ENCODE measurements around the gene EXOC2.
"Not testable (repeated sequence)": the region's sequence is repeated elsewhere in the genome, so short reads cannot be mapped to it uniquely, and the experiment has no call there.

The EXOC2 gene

DNA sequence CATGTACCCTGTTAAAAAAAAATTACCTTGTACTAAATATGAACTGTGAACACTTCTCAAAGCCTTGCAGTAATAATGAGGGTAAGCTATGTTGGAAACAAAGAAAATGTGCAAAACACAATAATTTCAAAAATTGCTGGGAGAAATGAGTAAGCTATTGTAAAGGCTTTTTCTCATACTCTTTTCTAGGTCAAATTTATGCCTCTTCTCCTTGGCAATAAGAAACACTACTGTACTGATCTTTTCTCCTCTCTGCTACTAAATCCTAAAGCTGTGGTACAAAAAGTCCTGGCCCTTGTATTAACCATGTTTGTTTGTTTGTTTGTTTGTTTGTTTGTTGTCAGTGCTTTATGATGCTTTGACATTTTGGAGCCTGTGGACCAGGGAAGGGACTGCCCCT, 18.5 kb downstream of the EXOC2 start:
- no peaks in the 10 kb centered on the region for H3K36me3 ChIP-seq (ENCODE audit: insufficient read depth, low read length)
- no peak overlapping the region for H3K27ac ChIP-seq (ENCODE audit: low read depth, low read length, poor library complexity, severe bottlenecking)
- no peaks in the 10 kb centered on the region for H3K4me1 ChIP-seq (ENCODE audit: insufficient read depth, low read length, severe bottlenecking)
- H3F3A ChIP-seq (ENCODE audit: insufficient read depth, low read length): no peaks in the 10 kb centered on the region
- no peak overlapping the region for H2AFZ ChIP-seq (ENCODE audit: low read length)
- H3K9me2 ChIP-seq (ENCODE audit: low read depth, low read length): no peaks in the 10 kb centered on the region
- H3K79me2 ChIP-seq (ENCODE audit: insufficient read depth, low read length): 0 out of 2 replicates have a peak, but pooled peaks cover 6% of the 10 kb centered on the region
- H3K9me3 ChIP-seq (ENCODE audit: low read length): peaks cover 7% of the 10 kb centered on the region; the same call in 1 of the 2 replicates
- no peak overlapping the region for H3K9ac ChIP-seq (ENCODE audit: low read length)
- H3K27me3 ChIP-seq (ENCODE audit: insufficient read depth, low read length): no peaks in the 10 kb centered on the region
- H3K4me3 ChIP-seq (ENCODE audit: low read depth, low read length, poor library complexity, severe bottlenecking): no peak overlapping the region
- H4K20me1 ChIP-seq (ENCODE audit: insufficient read depth, low read length): no peaks in the 10 kb centered on the region
- no peak overlapping the region for H3K4me2 ChIP-seq (ENCODE audit: low read length)
- TF ChIP-seq EZH2 (IDR thresholded peaks at IDR 0.05; ENCODE audit: borderline replicate concordance, low read length): no peak
- TF ChIP-seq, protein P1, sequence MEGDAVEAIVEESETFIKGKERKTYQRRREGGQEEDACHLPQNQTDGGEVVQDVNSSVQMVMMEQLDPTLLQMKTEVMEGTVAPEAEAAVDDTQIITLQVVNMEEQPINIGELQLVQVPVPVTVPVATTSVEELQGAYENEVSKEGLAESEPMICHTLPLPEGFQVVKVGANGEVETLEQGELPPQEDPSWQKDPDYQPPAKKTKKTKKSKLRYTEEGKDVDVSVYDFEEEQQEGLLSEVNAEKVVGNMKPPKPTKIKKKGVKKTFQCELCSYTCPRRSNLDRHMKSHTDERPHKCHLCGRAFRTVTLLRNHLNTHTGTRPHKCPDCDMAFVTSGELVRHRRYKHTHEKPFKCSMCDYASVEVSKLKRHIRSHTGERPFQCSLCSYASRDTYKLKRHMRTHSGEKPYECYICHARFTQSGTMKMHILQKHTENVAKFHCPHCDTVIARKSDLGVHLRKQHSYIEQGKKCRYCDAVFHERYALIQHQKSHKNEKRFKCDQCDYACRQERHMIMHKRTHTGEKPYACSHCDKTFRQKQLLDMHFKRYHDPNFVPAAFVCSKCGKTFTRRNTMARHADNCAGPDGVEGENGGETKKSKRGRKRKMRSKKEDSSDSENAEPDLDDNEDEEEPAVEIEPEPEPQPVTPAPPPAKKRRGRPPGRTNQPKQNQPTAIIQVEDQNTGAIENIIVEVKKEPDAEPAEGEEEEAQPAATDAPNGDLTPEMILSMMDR (IDR thresholded peaks at IDR 0.05; ENCODE audit: low read length): no peak

DNA sequence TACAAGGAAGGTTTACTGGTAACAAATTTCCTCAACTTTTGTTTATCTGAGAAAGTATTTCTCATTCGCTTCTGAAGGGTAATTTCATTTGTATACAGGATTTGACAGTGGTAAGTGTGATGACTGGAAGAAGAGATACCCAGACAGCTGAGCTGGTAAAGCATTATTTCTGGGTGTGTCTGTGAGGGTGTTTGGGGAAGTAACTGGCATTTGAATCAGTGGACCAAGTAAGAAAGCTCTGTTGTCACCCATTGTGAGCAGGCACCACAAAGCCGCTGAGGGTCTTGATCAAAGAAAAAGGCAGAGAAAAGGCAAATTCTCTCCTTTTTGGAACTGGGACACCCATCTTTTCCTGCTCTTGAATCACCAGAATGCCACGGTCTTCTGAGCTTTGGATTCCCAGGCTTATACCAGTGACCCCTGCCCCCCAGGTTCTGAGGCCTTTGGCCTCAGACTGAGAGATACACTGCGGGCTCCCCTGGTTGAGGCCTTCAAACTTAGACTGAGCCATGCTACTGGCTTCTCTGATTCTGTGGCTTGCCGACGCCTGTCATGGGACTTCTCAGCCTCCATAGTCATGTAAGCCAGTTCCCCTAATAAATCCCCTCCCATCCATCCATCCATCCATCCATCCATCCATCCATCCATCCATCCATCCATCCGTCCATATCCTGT, 25.5 kb downstream of the EXOC2 start:
- Histone ChIP-seq H3K4me2 (ENCODE audit: low read length) (no peak overlapping the region), H4K20me1 (ENCODE audit: insufficient read depth, low read length) (no peaks in the 10 kb centered on the region), H3K4me1 (ENCODE audit: insufficient read depth, low read length, severe bottlenecking) (no peaks in the 10 kb centered on the region), H2AFZ (ENCODE audit: low read length) (no peak overlapping the region), H3F3A (ENCODE audit: insufficient read depth, low read length) (no peaks in the 10 kb centered on the region), H3K4me3 (ENCODE audit: low read depth, low read length, poor library complexity, severe bottlenecking) (no peak overlapping the region), H3K27ac (ENCODE audit: low read depth, low read length, poor library complexity, severe bottlenecking) (no peak overlapping the region), H3K9ac (ENCODE audit: low read length) (no peak overlapping the region), H3K9me3 (ENCODE audit: low read length) (peaks cover 7% of the 10 kb centered on the region; the same call in 1 of the 2 replicates), H3K36me3 (ENCODE audit: insufficient read depth, low read length) (no peaks in the 10 kb centered on the region), H3K79me2 (ENCODE audit: insufficient read depth, low read length) (no peaks in the 10 kb centered on the region), H3K9me2 (ENCODE audit: low read depth, low read length) (no peaks in the 10 kb centered on the region), H3K27me3 (ENCODE audit: insufficient read depth, low read length) (no peaks in the 10 kb centered on the region)
- TF ChIP-seq, protein P1 (IDR thresholded peaks at IDR 0.05; ENCODE audit: low read length): no peak
- TF ChIP-seq EZH2 (IDR thresholded peaks at IDR 0.05; ENCODE audit: borderline replicate concordance, low read length): no peak

DNA sequence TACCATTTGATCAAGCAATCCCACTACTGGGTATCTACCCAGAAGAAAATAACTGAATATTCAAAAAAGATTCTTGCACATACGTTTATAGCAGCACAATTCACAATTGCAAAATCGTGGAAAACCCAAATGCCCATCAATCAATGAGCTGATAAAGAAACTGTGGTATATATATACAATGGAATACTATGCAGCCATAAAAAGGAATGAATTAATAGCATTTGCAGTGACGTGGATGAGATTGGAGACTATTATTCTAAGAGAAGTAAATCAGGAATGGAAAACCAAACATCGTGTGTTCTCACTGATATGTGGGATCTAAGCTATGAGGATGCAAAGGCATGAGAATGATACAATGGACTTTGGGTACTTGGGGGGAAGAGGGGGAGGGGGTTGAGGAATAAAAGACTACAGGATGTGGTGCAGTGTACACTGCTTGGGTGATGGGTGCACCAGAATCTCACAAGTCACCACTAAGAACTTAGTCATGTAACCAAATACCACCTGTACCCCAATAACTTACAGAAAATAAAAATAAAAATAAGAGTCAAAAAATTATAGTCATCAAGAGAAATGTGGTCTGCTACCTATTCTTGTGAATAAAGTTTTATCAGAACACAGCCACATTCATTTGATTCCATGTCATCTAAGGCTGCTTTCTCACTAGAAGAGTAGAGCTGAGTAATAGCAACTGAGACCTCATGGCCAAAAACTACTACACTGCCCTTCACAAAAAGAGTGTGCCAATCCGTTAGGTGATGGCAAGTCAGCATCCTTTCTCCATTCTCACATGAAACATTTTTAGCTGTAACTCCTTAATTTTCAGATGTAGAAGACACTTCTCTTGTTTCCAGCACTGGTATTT, 27.3 kb downstream of the EXOC2 start:
- H3K9me2 ChIP-seq (ENCODE audit: low read depth, low read length): no peaks in the 10 kb centered on the region
- H3K4me3 ChIP-seq (ENCODE audit: low read depth, low read length, poor library complexity, severe bottlenecking): no peak overlapping the region
- H3K4me1 ChIP-seq (ENCODE audit: insufficient read depth, low read length, severe bottlenecking): peaks cover 1% of the 10 kb centered on the region
- H3F3A ChIP-seq (ENCODE audit: insufficient read depth, low read length): no peaks in the 10 kb centered on the region
- H2AFZ ChIP-seq (ENCODE audit: low read length): no peak overlapping the region
- H3K9me3 ChIP-seq (ENCODE audit: low read length): peaks cover 3% of the 10 kb centered on the region; the same call in 1 of the 2 replicates
- H3K9ac ChIP-seq (ENCODE audit: low read length): no peak overlapping the region
- H4K20me1 ChIP-seq (ENCODE audit: insufficient read depth, low read length): no peaks in the 10 kb centered on the region
- no peak overlapping the region for H3K4me2 ChIP-seq (ENCODE audit: low read length)
- no peak overlapping the region for H3K27ac ChIP-seq (ENCODE audit: low read depth, low read length, poor library complexity, severe bottlenecking)
- TF ChIP-seq, protein P1 (IDR thresholded peaks at IDR 0.05; ENCODE audit: low read length): no peak
- TF ChIP-seq EZH2 (IDR thresholded peaks at IDR 0.05; ENCODE audit: borderline replicate concordance, low read length): no peak
- no peaks in the 10 kb centered on the region for H3K36me3 ChIP-seq (ENCODE audit: insufficient read depth, low read length)
- no peaks in the 10 kb centered on the region for H3K79me2 ChIP-seq (ENCODE audit: insufficient read depth, low read length)
- no peaks in the 10 kb centered on the region for H3K27me3 ChIP-seq (ENCODE audit: insufficient read depth, low read length)

DNA sequence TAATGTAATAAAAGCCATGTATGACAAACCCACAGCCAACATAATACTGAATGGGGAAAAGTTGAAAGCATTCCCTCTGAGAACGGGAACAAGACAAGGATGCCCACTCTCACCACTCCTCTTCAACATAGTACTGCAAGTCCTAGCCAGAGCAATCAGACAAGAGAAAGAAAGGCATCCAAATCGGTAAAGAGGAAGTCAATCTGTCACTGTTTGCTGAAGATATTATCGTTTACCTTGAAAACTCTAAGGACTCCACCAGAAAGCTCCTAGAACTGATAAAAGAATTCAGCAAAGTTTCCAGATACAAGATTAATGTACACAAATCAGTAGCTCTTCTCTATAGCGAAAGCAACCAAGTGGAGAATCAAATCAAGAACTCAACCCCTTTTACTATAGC, 29.2 kb downstream of the EXOC2 start:
- H3K9ac ChIP-seq (ENCODE audit: low read length): not testable (repeated sequence)

More for the DNA sequence above, 29.2 kb downstream of the EXOC2 start:
- H3F3A ChIP-seq (ENCODE audit: insufficient read depth, low read length); H3K9me2 ChIP-seq (ENCODE audit: low read depth, low read length); H3K79me2 ChIP-seq (ENCODE audit: insufficient read depth, low read length); H3K4me1 ChIP-seq (ENCODE audit: insufficient read depth, low read length, severe bottlenecking); H3K4me2 ChIP-seq (ENCODE audit: low read length); H3K36me3 ChIP-seq (ENCODE audit: insufficient read depth, low read length); H4K20me1 ChIP-seq (ENCODE audit: insufficient read depth, low read length); H3K27ac ChIP-seq (ENCODE audit: low read depth, low read length, poor library complexity, severe bottlenecking); H3K4me3 ChIP-seq (ENCODE audit: low read depth, low read length, poor library complexity, severe bottlenecking); H2AFZ ChIP-seq (ENCODE audit: low read length); H3K9me3 ChIP-seq (ENCODE audit: low read length); H3K27me3 ChIP-seq (ENCODE audit: insufficient read depth, low read length): not testable (repeated sequence)

All from OCI-LY1 (cell line).